Thoracic aorta (tissue), 2 donors: ENCODE results near the gene SMIM22. TPM values are rescaled to one million over a fixed set of nuclear protein-coding genes. Genes with fewer than 3 reads are reported as not detected.

Experiments used
- ATAC-seq: fragments of 150-250 bp; one replicate; pipeline ENCODE4 v1.8.0; 2017; ENCODE audit warnings: low read depth; ENCODE audit not compliant: insufficient number of reproducible peaks, low FRiP score
- DNase-seq: peaks from one replicate; pipeline ENCODE4 v3.0.0-alpha.2; 2020; ENCODE audit warnings: low spot score
- H3K27ac ChIP-seq, 2 donors: fragments of 200-600 bp; sonication (generic); 1 replicate in 1 of 2; 2 replicates in 1 of 2; pipeline ENCODE4 v1.5.1; 2016; ENCODE audit warnings: mild to moderate bottlenecking in 2 of 2, moderate library complexity in 2 of 2
- H3K27me3 ChIP-seq: fragments of 200-600 bp; sonication (generic); replicated peaks from 2 replicates; pipeline ENCODE4 v1.6.0; 2016; ENCODE audit warnings: mild to moderate bottlenecking; ENCODE audit not compliant: insufficient read depth
- H3K36me3 ChIP-seq: fragments of 200-600 bp; sonication (generic); one replicate; pipeline ENCODE4 v1.5.1; 2016
- H3K4me1 ChIP-seq, 2 donors: fragments of 200-600 bp; sonication (generic); 1 replicate in 1 of 2; 2 replicates in 1 of 2; pipeline versions ENCODE4 v1.5.1 to v1.6.0; 2016; ENCODE audit warnings: low read depth in 2 of 2, mild to moderate bottlenecking in 1 of 2; ENCODE audit not compliant: control insufficient read depth in 1 of 2
- H3K4me3 ChIP-seq: fragments of 200-600 bp; sonication (generic); 2 replicates; pipeline ENCODE4 v1.5.1; 2016; ENCODE audit warnings: mild to moderate bottlenecking
- H3K9me3 ChIP-seq: fragments of 200-600 bp; sonication (generic); 2 replicates; pipeline ENCODE4 v1.5.1; 2016
- CTCF ChIP-seq: fragments of 200-600 bp; sonication (generic); IDR thresholded peaks from one replicate; pipeline ENCODE4 v1.5.1; 2019; ENCODE audit warnings: antibody characterized with exemption
- total RNA-seq, 2 donors: library from RNA; depleted of rRNA; stranded (reverse); fragments of >200 nt; gene quantifications; one replicate each; pipeline versions ENCODE4 v1.1.0 to v1.2.3, GENCODE V29; 2016

SMIM22 gene
- total RNA-seq, 2 donors from 2014 or later = not detected

- Histone ChIP-seq H3K36me3 (peaks cover 17% of the 10 kb centered on the region), H3K27ac (no peak overlapping the region), H3K27me3 (no peaks in the 10 kb centered on the region), H3K4me3 (no peak overlapping the region), H3K9me3 (no peaks in the 10 kb centered on the region), H3K4me1 (peaks cover 9 to 21% of the 10 kb centered on the region in 2 donors)
- no peak for DNase-seq
- no peak for TF ChIP-seq CTCF
- ATAC-seq = no peak
These were observed 5.3 kb downstream of the SMIM22 start for GRCh38 chr16:4800290-4801041.

- no peak for ATAC-seq
These were observed 6.1 kb downstream of the SMIM22 start for GRCh38 chr16:4801051-4801961.

GRCh38 chr16:4801962-4802658 is 6.9 kb downstream of the SMIM22 start, which contains the start of gene ROGDI:
Gene ROGDI (minus strand): TSS chr16:4802633. CDS start chr16:4802571, 62 bp downstream.
- Histone ChIP-seq H3K36me3 (peaks cover 23% of the 10 kb centered on the region), H3K27me3 (no peaks in the 10 kb centered on the region), H3K27ac (peak within 1 kb of the TSS; percentile 53 to 86), H3K4me3 (peak within 1 kb of the TSS; percentile 81), H3K9me3 (no peaks in the 10 kb centered on the region), H3K4me1 (peaks cover 9 to 21% of the 10 kb centered on the region in 2 donors)
- peak; percentile 26 for DNase-seq
- no peak for TF ChIP-seq CTCF
- peak; percentile 14 for ATAC-seq

More at GRCh38 chr16:4801051-4801961, 6.1 kb downstream of the SMIM22 start:
- Histone ChIP-seq H3K4me3 (peak overlapping the region; percentile 81), H3K36me3 (peaks cover 23% of the 10 kb centered on the region), H3K27ac (peak overlapping the region; percentile 49 to 53), H3K4me1 (peaks cover 9 to 21% of the 10 kb centered on the region in 2 donors), H3K27me3 (no peaks in the 10 kb centered on the region), H3K9me3 (no peaks in the 10 kb centered on the region)
- no peak for TF ChIP-seq CTCF
- DNase-seq = no peak

GRCh38 chr16:4802659-4803287 is 7.6 kb downstream of the SMIM22 start:
- Histone ChIP-seq H3K27me3 (no peaks in the 10 kb centered on the region), H3K9me3 (no peaks in the 10 kb centered on the region), H3K4me3 (peak overlapping the region; percentile 81), H3K36me3 (peaks cover 23% of the 10 kb centered on the region), H3K27ac (peak overlapping the region; percentile 53 to 86), H3K4me1 (peaks cover 9 to 21% of the 10 kb centered on the region in 2 donors)
- ATAC-seq (peak; percentile 94), DNase-seq (peak; percentile 67)
- peak; percentile 14 for TF ChIP-seq CTCF
